Cerebellar nuclear complex (tissue), 1 donor: Measurements from ENCODE around the gene BHMT2.

ENCODE experiments used
- DNase-seq, 2 experiments: peaks; one replicate each; lab custom pipeline; 2025; lab: John Stamatoyannopoulos, UW

The BHMT2 gene

DNA sequence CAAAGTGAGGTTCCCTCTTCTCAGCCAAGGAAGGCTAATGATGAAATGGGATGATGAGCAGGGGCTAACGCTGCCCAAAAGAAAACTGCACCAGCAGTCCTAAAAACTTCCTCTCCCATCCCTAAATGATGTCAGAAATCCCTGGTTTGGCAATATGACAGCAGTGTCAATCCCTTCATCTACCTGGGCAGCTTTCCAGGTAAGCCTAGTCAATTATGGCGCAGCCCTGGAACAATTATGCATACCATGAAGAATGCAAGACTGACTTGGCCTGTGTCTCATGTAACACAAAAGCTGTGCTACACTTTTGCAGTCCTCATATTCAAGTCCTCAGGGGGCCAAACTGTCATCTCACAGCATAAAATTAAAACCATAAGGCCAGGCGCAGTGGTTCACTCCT, 7.1 kb upstream of the BHMT2 start:
- no peak for DNase-seq

DNA sequence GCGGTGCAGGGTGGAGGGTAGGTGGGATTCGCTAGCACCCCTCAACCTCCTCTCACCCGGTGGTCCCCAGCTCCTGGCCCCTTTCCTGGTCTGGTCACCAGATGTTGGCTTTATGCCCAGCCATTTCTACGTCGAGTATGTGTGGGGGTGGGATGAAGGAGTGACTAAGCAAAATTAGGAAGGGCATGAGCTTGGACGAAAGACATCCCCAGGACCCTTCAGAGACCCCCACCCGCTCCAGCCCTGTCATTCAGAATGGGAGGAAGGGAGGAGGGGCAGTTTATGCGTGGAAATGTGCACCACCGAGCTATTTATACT, 742 bp downstream of the BHMT2 start:
- DNase-seq, result no peak

DNA sequence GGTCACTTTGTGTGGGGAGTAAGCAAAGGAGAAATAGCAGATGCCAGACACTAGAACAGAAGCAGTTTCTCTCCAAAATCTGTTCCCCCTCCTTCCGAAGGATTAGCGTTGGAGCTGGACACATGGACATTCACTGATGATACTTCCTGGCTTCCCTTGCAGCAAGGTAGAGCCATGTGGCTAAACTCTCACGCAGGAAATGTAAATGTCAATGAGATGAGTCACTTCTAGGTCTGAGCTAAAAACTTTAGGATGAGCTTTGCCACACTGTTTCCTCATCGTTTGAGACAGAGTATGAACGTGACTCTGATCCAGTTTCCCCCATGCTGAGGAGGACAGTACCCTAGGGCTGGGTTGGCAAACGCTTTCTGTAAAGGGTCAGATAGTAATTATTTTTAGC, 5.1 kb downstream of the BHMT2 start:
- no peak for DNase-seq

DNA sequence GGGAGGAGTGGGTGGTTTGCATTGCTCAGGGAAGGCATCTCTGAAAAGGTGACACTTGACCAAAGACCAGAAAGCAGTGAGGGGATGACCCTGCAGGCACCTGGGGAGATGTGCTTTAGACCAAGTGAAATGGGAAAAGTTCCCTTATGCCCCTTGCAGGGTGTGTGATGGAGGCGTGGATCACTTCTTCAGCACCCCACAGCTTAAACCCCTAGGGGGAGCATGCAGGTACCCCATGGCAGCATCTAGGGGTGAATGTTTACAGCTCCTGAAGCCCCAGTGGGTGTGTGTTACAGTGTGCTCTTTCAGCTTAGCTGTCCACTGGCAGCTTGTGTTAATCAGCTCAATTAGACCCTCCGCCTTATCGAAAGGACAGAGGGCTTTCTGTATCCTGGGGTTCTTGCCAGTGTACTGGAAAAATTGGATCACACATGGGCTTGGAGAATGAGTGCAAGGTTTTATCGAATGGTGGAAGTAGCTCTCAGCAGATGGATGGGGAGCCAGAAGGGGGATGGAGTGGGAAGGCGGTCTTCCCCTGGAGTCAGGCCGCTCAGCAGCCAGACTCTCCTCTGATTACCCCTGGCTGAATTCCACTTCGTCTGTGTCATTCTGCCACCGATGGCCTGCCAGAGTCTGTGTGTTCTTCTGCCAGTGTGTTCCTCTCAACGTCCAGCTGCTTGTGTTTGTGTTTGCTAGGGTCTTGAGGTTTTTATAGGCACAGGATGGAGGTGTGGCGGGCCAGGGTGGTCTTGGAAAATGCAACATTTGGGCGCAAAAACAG, 6.3 kb downstream of the BHMT2 start:
- no peak for DNase-seq

DNA sequence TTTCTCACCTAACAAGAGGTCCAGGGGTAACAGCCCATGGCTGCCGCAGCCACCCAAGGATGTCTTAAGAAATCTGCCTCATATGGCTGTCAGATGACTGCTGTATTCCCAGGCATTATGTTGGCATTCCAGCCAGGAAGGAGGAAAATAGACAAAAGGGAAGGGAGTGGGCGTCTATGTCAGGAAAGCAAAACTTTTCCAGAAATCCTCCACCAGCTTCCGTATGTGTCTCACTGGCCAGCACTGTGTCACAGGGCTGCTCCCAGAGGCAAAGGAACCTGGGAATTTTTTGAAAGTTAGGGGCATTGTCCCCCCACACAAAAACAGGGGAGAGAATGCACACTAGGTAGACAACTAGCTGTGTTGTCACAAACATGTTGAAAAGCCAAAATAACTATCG, 7.3 kb downstream of the BHMT2 start:
- DNase-seq, result no peak

DNA sequence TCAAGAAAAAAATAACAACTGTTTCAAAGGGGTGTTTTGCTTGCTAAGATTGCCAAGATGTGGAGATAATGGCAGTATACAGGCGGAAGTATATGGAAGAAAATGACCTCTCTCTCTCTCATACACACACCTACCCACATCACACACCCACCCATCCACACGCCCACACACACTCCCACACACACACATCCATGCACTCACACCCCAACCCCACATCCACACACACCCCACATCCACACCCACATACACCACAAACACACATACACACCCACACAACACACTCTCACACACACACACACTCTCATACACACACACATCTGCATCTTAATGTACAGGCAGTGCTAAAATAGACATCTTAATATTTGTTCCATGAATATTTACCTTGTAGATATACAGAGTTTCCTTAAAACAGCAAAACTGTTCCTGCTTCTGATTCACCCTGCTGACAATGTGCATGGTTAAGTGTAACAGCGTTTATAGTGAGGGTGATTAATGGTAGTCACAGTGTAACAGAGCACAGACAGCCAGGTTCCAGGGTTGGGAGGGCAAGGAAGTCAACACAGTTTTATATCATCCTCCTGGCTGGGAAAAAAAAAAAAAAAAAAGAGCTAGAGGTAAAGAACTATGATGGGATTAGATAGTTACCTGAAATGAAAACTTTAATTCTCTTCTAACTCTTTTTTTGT, 8.3 kb downstream of the BHMT2 start:
- no peak for DNase-seq

DNA sequence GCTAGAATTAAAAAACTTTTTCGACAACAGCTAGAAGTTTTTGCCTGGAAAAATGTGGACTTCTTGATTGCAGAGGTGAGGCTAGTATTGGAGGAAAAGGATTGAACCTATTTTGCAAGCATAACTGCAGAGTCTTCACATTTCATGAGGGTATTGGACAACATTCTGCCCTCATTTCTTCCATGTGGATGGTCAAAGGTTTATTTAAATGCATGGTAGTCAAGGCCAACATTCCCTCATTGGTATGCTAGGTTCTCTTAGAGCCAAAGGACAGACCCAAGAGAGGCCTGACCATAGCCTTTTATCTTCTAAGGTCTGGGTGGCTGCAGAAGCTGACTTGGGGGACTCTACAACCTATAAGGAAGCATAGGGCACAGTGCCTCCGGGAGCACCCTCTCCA, 11.2 kb downstream of the BHMT2 start:
- DNase-seq, result no peak

DNA sequence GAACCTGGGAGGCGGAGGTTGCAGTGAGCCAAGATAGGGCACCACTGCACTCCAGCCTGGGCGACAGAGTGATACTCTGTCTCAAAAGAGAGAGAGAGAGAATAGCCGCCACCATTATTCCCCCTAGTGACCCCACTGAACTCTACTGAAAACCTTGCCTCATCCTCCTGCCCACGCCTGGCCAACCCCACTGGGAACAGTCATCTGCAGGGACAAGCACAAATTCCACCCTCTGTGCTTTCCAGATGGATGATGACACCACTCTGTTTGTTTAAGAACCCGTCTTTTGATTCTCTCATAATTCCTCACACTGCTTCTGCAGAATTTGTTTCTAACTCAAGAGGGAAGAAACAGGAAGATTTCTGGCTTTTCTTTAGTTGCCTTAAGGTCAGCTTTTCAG, 12.2 kb downstream of the BHMT2 start:
- no peak for DNase-seq

DNA sequence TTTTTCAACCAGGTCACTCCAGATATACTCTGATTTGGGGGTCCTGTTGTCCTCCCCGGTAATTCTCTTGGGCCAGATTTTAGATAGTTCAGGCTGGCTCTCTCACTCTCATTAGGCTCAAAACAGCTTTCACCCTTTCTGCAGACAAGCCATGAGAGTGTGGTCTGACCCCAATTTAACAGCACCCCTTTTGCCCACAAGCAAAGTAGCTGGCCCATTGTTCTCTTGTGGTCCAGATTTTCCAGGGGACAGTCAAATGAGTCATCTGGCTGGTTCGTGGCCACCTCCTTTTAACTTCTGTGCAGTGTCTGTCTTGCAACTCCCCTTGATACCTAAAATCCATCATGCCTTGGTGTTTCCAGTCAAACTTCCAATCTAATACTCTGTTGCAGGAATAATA, 16.5 kb downstream of the BHMT2 start:
- no peak for DNase-seq

DNA sequence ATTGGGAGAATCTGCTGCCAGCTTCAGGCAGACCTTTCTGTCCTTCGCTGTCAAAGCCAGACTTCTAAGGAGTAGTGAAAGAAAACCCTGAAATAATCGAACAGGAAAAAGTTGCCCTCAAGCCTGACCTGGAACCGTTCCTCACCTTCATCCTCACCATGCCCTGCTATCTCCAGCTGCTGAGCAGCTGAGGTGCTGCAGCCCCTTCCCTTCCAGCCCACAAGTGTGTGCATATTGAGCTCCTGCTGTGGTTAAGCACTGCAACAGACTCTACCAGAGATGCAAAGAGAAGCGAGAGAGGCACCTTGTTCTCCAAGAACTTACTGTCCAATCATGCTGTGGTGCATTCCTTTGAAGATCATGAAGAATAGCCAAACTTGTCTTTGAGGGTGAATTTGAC, 18.9 kb downstream of the BHMT2 start:
- no peak for DNase-seq

DNA sequence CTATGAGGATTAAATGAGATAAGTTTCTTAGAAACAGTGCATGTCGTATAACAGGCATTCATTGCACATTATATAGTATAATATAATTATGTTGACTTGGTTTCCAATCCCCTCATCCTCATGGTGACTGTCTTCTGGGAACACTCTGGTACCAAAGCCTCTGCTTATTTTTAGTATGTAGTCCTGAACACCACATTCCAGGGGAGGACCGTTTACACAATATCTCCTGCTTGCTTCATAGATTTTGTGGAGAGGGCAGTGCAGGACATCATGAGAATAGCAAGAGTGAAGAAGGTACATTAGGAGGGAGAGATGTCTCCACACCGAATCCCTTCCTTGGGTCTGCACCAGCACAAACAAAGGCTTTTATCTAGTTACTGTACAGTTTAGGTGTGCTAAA, 21.5 kb downstream of the BHMT2 start:
- DNase-seq, result no peak

DNA sequence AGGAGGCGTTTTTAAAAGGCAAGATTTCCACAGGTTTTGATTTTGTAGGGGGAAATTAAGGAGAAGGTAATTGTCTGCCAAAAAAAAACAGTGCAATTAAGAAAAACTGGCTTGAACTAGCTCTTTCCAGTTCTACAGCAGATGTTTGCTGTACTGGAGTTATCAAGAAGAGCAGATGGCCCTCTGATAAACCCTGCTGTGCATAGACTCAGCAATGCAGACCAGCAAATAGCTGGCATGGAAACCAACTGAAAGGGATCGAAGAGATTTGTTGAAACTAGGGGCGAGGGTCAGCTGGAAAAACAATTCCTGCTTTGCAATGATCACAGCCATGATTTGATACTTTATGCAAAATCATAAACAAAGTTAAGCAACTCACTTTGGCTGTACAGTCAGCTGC, 24.2 kb downstream of the BHMT2 start:
- no peak for DNase-seq

DNA sequence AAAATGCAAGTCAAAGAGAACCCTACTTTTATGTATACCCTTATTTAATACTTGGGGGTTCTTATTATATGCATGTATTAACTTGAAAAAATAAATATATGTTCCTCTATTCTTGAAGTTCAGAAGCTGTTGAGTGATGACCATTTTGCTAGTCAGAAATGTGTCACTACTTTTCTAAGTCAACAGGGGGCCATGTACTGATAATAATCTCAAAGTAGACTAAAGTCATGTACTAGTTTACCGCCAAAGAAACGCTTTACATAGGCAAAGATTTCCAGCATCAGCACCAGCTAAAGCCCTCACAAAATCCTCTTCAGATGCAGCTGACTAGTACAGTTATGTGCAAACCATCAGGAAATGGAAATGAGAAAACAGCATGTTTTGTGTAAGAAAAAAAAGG, 36.3 kb downstream of the BHMT2 start:
- DNase-seq, result no peak

DNA sequence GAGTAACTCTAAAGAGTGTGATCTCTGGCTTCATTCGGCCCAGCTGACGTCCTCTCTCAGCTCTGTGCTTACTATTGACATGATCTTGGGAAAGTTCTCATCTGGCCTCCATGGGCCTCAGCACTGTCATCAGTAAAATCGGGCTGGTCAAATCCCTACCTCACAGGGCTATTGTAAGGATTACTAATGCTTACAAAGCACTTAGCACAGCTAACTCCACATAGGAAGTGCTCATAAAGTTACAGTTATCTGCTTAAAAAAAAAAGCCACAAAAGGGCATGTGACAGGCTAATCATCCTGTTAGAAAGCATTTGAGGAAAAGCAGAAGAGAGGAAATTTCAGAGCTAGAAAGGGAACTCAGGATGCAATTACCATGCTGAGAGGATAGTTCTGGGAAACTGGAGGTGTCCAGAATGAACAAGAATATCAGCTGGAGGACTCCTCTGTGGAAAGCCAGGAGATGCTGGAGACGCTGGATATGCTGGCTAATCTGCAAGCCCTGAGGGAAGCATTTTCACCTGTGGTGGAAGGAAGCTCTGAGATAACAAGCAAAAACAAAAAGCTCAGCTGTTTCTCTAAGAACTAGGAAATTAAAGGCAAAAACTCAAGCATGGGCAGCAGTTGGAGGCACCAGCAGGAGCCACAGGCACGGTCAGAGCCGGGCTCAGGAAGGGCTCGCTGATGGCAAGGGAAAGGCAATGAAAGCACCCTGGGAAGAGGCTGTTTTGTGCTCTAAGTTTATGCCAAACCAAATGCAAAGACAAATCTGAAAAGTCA, 37.6 kb downstream of the BHMT2 start:
- no peak for DNase-seq

DNA sequence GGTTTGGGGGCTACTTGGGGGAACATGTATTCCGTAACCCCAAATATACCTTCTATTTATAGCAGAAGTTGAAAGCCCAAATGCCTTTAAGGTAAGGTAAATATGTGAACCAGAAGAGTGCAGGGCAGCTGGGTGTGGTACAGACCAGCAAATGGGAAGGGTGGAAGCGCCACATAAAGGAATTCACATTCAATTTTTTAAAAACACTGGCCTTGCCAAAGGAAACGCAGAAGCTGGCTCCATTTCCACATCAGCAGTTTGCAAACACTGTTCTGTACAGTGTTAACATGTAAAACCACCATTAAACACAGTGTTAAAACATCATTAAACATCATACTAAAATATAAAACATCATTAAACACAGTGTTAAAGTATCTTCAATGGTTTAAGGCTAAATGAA, 38.5 kb downstream of the BHMT2 start:
- no peak for DNase-seq

DNA sequence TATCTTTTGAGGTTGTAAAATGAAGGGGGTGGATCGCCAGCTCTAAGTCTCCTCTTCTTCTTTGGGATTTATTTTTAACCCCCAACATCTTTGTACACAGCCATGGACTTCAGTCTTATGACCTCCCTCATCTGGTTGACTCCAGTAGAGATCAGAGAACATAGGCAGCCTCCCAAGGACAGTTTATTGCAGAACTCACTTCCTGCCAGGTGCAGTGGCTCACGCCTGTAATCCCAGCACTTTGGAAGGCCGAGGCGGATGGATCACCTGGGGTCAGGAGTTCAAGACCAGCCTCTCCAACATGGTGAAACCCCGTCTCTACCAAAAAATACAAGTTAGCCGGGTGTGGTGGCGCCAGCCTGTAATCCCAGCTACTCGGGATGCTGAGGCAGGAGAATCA, 39.2 kb downstream of the BHMT2 start:
- no peak for DNase-seq

DNA sequence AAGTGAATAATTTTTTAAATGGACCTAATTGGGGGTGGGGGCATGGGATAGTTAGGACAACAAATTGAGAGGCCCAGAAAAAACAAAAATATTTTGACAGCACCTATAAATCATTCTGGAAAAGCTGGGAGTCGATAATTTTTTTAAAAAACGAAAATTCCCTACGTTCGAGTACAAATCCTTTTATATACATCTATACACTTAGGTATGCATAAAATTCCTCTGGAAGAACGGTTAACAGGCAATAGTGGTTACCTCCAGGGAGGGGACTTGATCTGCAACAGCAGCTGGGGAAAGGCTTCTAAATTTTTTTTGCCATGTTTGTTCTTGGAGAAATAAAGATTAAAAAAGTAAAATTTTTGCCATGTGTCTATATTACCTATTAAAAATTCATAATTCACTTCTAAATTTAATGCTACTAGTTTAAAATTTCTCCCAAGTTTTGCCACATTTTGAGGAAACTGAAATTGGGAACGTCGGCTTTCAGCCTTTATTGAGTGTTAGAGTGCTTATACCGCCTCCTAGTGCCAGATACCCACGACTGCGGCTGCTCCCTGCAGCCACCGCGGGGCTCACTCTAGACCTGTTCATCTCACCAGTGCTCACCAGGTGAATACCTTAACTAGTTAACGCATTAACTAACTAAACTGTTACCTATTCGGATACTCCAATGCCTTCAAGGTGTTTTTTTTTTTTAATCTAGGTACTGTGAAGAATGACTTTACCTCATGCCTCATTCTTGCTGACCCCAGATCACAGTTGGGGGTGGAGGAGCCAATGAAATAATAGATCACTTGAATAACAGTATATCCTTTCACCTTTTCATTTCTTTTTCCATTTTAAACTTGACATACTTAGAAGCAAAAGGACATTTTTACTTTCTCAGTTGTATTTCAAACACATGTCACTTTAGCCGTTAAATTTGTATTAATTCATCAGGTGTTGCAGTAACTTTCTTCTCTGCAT, 40.2 kb downstream of the BHMT2 start:
- no peak for DNase-seq

DNA sequence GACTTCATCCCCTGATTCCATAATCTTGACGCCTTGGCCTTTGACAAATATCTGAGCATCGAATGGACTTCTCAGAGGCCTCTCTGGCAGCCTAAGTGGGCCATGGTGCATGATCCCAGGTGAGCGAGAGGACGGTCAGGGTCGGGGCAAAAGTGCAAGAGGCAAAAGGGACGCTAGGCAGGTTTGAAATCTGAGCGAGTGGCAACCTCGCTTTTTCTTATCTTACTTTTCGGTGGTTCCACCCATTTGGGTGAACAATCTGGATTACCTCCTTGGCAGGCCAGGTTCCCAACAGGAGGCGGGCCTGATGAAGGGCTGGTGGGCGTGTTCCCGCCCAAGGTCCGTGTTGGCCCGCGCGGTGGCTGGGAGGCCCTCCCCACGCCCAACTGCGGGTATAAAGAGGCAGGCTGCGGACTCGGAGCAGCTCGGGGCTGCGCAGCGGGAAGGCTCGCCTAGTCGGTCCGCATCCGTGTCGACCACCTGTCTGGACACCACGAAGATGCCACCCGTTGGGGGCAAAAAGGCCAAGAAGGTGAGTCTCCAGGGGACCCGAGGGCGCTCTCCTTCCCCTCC, 41.9 kb downstream of the BHMT2 start, which contains the start of gene BHMT:
BHMT (plus strand) TSS at position 423 of the 573 bp plus-strand sequence; CDS start at position 500, 77 bp downstream.
- DNase-seq, result no peak

DNA sequence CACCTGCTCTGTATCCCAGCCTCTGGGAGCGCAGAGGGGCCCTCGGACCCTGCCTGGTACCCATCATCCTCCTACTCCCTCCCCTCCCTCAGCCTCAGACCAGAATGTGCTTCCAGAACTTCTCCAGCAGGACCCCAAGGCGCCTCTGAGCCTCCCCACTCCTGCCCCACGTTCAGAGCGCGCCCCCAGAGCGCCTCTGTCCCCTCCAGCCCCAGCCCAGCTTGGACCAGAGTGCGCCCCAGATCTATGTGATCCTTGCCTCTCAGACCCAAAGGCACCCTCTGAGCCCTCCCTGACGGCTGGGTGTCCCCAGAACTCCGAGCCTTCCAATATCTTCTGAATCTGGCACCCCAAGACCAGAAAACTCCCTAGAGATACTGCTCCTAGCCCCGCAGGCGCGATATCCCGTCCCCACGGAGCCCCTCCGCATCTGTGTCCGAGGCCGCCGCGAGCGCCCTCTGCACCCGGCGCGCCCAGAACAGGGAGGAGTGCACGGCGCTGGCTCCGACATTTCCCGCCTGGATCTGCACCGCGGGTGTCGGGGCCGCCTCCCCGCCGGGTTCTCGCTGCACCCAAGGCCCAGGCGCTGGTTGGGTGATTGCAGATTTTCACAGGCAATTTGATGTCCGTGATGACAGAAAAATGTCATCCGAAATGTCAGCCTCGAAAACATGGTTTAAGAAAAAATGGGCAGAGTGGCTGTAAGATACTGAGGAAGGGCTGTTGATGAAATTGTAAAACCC, 42.6 kb downstream of the BHMT2 start:
- no peak for DNase-seq

DNA sequence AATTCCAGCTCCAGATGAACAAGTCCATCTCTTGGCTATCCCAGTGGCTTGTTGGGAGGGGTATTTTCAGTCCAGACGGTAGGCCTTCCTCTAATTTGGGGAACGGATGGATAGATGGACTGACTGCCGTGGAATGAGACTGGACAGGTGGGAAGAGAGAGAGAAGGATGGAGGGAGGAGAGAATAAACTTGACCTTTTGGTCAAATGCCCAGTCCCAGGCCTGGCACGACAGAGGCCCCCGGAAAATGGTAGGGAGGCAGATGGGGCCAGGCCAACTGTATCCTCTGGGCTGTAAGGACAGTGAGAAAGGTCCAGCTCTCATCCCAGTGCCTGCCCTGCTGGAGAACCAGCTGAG, 43.1 kb downstream of the BHMT2 start:
- DNase-seq, result no peak

DNA sequence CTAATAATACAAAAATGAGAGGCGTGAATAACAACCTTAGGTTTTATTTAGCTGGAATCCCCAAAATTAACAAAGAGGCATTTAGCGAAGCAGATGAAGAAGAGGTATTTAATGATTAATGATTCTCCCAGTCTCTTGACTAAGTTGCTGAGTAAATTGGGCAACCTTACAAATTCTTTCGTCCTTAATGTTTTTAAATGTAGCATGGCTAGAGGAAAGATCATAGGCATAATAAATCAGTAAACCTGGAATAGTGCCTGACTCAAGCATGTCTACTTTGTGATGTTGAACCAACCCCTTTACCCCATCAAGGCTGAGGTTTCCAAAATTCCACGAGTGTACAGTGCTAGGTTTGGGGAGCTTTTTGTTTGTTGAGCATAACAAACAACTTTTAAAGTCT, 49.9 kb downstream of the BHMT2 start:
- DNase-seq, result no peak
